ENCODE measurements around the gene NLRP1. TPM values are rescaled to one million over a fixed set of nuclear protein-coding genes. Genes with fewer than 3 reads are reported as not detected.
A peak's percentile ranks its signal among the peaks of the same experiment; 100 is the strongest.

The NLRP1 gene
- total and polyA plus RNA-seq, 12 donors, result 6.1 to 88.9 (median 28.5) TPM

GRCh38 chr17:5513628-5514027 is 70.7 kb downstream of the NLRP1 start:
- Histone ChIP-seq H3K36me3 (replicated peaks in 1 of 2) (no peaks in the 10 kb centered on the region), H3K27me3 (no peaks in the 10 kb centered on the region), H3K4me1 (replicated peaks in 1 of 2) (no peaks in the 10 kb centered on the region), H3K4me3 (no peak overlapping the region), H3K9me3 (replicated peaks in 1 of 3) (no peaks in the 10 kb centered on the region), H3K27ac (no peak overlapping the region)
- DNase-seq, result peak in 1 of 7 donors; percentile 33
- WGBS, 4 donors, result 61 to 74% (median 69%) methylated on average over 7 of the region's 7 CpGs
- TF ChIP-seq CTCF (IDR thresholded peaks at IDR 0.05), result no peak
- TF ChIP-seq POLR2A (IDR thresholded peaks at IDR 0.05), result no peak
- intact Hi-C loops (cut with DNase I), result no loop called here

GRCh38 chr17:5511401-5512225 is 72.7 kb downstream of the NLRP1 start:
- H3K4me3 ChIP-seq, result no peak overlapping the region
- peak in 3 of 7 donors; percentile 11 to 46 (median 44) for DNase-seq
- TF ChIP-seq POLR2A (IDR thresholded peaks at IDR 0.05) (no peak), CTCF (IDR thresholded peaks at IDR 0.05) (no peak)
- H3K27ac ChIP-seq, result no peak overlapping the region
- WGBS, 4 donors, result 55 to 62% (median 60%) methylated on average over 17 of the region's 17 CpGs
- no peaks in the 10 kb centered on the region for H3K9me3 ChIP-seq (replicated peaks in 1 of 3)
- intact Hi-C loops (cut with DNase I), result no loop called here
- H3K4me1 ChIP-seq (replicated peaks in 1 of 2), result no peaks in the 10 kb centered on the region
- H3K36me3 ChIP-seq (replicated peaks in 1 of 2), result no peaks in the 10 kb centered on the region
- H3K27me3 ChIP-seq, result no peaks in the 10 kb centered on the region

- no peaks in the 10 kb centered on the region for H3K36me3 ChIP-seq (replicated peaks in 1 of 2)
- no peaks in the 10 kb centered on the region for H3K27me3 ChIP-seq
- WGBS, 4 donors, result 77 to 85% (median 82%) methylated on average over 6 to 8 of the region's 8 CpGs
- no peak for TF ChIP-seq CTCF (IDR thresholded peaks at IDR 0.05)
- no peak for TF ChIP-seq POLR2A (IDR thresholded peaks at IDR 0.05)
- no peak overlapping the region for H3K4me3 ChIP-seq
- no peak overlapping the region for H3K27ac ChIP-seq
- no peaks in the 10 kb centered on the region for H3K9me3 ChIP-seq (replicated peaks in 1 of 3)
- peak in 2 of 7 donors; percentile 16 to 71 for DNase-seq
- intact Hi-C loops (cut with DNase I), result no loop called here
- H3K4me1 ChIP-seq (replicated peaks in 1 of 2), result no peaks in the 10 kb centered on the region
Measured at GRCh38 chr17:5510771-5511170, 73.5 kb downstream of the NLRP1 start.

GRCh38 chr17:5509482-5509881 is 74.8 kb downstream of the NLRP1 start:
- intact Hi-C loops (cut with DNase I), result no loop called here
- whole genome bisulfite sequencing, 4 donors, result 76 to 88% (median 83%) methylated on average over 8 of the region's 8 CpGs
- Histone ChIP-seq H3K9me3 (replicated peaks in 1 of 3) (no peaks in the 10 kb centered on the region), H3K4me3 (no peak overlapping the region), H3K27me3 (no peaks in the 10 kb centered on the region), H3K36me3 (replicated peaks in 1 of 2) (no peaks in the 10 kb centered on the region), H3K4me1 (replicated peaks in 1 of 2) (no peaks in the 10 kb centered on the region), H3K27ac (no peak overlapping the region)
- peak in 1 of 7 donors; percentile 36 for DNase-seq
- TF ChIP-seq POLR2A (IDR thresholded peaks at IDR 0.05) (no peak), CTCF (IDR thresholded peaks at IDR 0.05) (no peak)

Data from adrenal gland (tissue), 12 donors.